ENCODE results near the gene GSG1L.

The GSG1L gene

GRCh38 chr16:27791404-27791719 lies 272.2 kb downstream of the GSG1L start:
- Histone ChIP-seq H3K27me3 (ENCODE audit: control insufficient read depth in 1 of 2, insufficient read depth in 1 of 2, low read length in 2 of 2) (peaks cover 7 to 36% of the 10 kb centered on the region in 2 experiments), H2BK120ac (ENCODE audit: low read depth, low read length) (no peak overlapping the region), H3K4ac (ENCODE audit: low read depth in 1 of 2, low read length in 2 of 2) (no peak overlapping the region), H2BK15ac (ENCODE audit: low read depth, poor library complexity, severe bottlenecking) (no peak overlapping the region), H4K8ac (ENCODE audit: low read length) (no peak overlapping the region), H2BK12ac (ENCODE audit: low read length in 2 of 2) (no peak overlapping the region), H3K14ac (ENCODE audit: low read length in 2 of 2) (no peak overlapping the region), H2BK5ac (ENCODE audit: low read depth, low read length, poor library complexity, severe bottlenecking) (no peak overlapping the region), H3K23ac (ENCODE audit: low read length in 2 of 2) (no peak overlapping the region), H3K9ac (ENCODE audit: low read length) (no peak overlapping the region), H3K4me2 (ENCODE audit: low read length, poor library complexity, severe bottlenecking) (no peak overlapping the region), H2AFZ (ENCODE audit: low read depth, low read length) (no peak overlapping the region), H2AK5ac (ENCODE audit: low read length, severe bottlenecking) (no peak overlapping the region), H3K27ac (ENCODE audit: low read length, poor library complexity, severe bottlenecking) (no peak overlapping the region), H3K9me3 (ENCODE audit: control insufficient read depth, low read length) (peaks cover 8% of the 10 kb centered on the region), H3K79me1 (replicated peaks; ENCODE audit: low read length, poor library complexity, severe bottlenecking) (no peaks in the 10 kb centered on the region), H4K91ac (ENCODE audit: low read length) (no peak overlapping the region), H3K36me3 (ENCODE audit: control insufficient read depth in 1 of 2, insufficient read depth in 2 of 2, low read depth in 1 of 2, low read length in 2 of 2) (no peaks in the 10 kb centered on the region), H3K4me1 (ENCODE audit: control insufficient read depth, insufficient read depth, low read depth, low read length) (peaks cover 3% of the 10 kb centered on the region), H3K18ac (ENCODE audit: low read depth in 1 of 2, low read length in 2 of 2) (no peak overlapping the region), H3K4me3 (ENCODE audit: insufficient read depth in 1 of 2, low read depth in 1 of 2, low read length in 2 of 2) (no peak overlapping the region)
- 85% methylated on average over 6 of the region's 6 CpGs for WGBS
- no peak for DNase-seq

GRCh38 chr16:27790546-27791403 lies 272.7 kb downstream of the GSG1L start:
- Histone ChIP-seq H2BK5ac (ENCODE audit: low read depth, low read length, poor library complexity, severe bottlenecking) (no peak overlapping the region), H3K4ac (ENCODE audit: low read depth in 1 of 2, low read length in 2 of 2) (no peak overlapping the region), H3K27ac (ENCODE audit: low read length, poor library complexity, severe bottlenecking) (no peak overlapping the region), H4K8ac (ENCODE audit: low read length) (no peak overlapping the region), H2AFZ (ENCODE audit: low read depth, low read length) (no peak overlapping the region), H4K91ac (ENCODE audit: low read length) (no peak overlapping the region), H2BK12ac (ENCODE audit: low read length in 2 of 2) (no peak overlapping the region), H3K79me1 (replicated peaks; ENCODE audit: low read length, poor library complexity, severe bottlenecking) (no peaks in the 10 kb centered on the region), H3K4me2 (ENCODE audit: low read length, poor library complexity, severe bottlenecking) (no peak overlapping the region), H3K18ac (ENCODE audit: low read depth in 1 of 2, low read length in 2 of 2) (no peak overlapping the region), H3K23ac (ENCODE audit: low read length in 2 of 2) (no peak overlapping the region), H3K36me3 (ENCODE audit: control insufficient read depth in 1 of 2, insufficient read depth in 2 of 2, low read depth in 1 of 2, low read length in 2 of 2) (no peaks in the 10 kb centered on the region), H2AK5ac (ENCODE audit: low read length, severe bottlenecking) (no peak overlapping the region), H3K4me1 (ENCODE audit: control insufficient read depth, insufficient read depth, low read depth, low read length) (peaks cover 3% of the 10 kb centered on the region), H3K27me3 (ENCODE audit: control insufficient read depth in 1 of 2, insufficient read depth in 1 of 2, low read length in 2 of 2) (peaks cover 7 to 35% of the 10 kb centered on the region in 2 experiments), H3K9me3 (ENCODE audit: control insufficient read depth, low read length) (peaks cover 8% of the 10 kb centered on the region), H2BK15ac (ENCODE audit: low read depth, poor library complexity, severe bottlenecking) (no peak overlapping the region), H3K14ac (ENCODE audit: low read length in 2 of 2) (no peak overlapping the region), H3K9ac (ENCODE audit: low read length) (no peak overlapping the region), H2BK120ac (ENCODE audit: low read depth, low read length) (no peak overlapping the region), H3K4me3 (ENCODE audit: insufficient read depth in 1 of 2, low read depth in 1 of 2, low read length in 2 of 2) (no peak overlapping the region)
- 79% methylated on average over 12 of the region's 12 CpGs for WGBS
- DNase-seq = no peak

- H3K27me3 ChIP-seq (ENCODE audit: control insufficient read depth in 1 of 2, insufficient read depth in 1 of 2, low read length in 2 of 2) = peaks cover 7 to 42% of the 10 kb centered on the region in 2 experiments
- H3K14ac ChIP-seq (ENCODE audit: low read length in 2 of 2) = no peak overlapping the region
- no peak overlapping the region for H2AK5ac ChIP-seq (ENCODE audit: low read length, severe bottlenecking)
- H3K9ac ChIP-seq (ENCODE audit: low read length) = no peak overlapping the region
- WGBS = 57% methylated on average over 2 of the region's 2 CpGs
- no peak overlapping the region for H2BK12ac ChIP-seq (ENCODE audit: low read length in 2 of 2)
- peaks cover 3% of the 10 kb centered on the region for H3K4me1 ChIP-seq (ENCODE audit: control insufficient read depth, insufficient read depth, low read depth, low read length)
- H2BK15ac ChIP-seq (ENCODE audit: low read depth, poor library complexity, severe bottlenecking) = no peak overlapping the region
- no peaks in the 10 kb centered on the region for H3K79me1 ChIP-seq (replicated peaks; ENCODE audit: low read length, poor library complexity, severe bottlenecking)
- H3K36me3 ChIP-seq (ENCODE audit: control insufficient read depth in 1 of 2, insufficient read depth in 2 of 2, low read depth in 1 of 2, low read length in 2 of 2) = no peaks in the 10 kb centered on the region
- H3K18ac ChIP-seq (ENCODE audit: low read depth in 1 of 2, low read length in 2 of 2) = no peak overlapping the region
- H2BK5ac ChIP-seq (ENCODE audit: low read depth, low read length, poor library complexity, severe bottlenecking) = no peak overlapping the region
- no peak overlapping the region for H2BK120ac ChIP-seq (ENCODE audit: low read depth, low read length)
- H4K8ac ChIP-seq (ENCODE audit: low read length) = no peak overlapping the region
- no peak overlapping the region for H3K23ac ChIP-seq (ENCODE audit: low read length in 2 of 2)
- H3K4ac ChIP-seq (ENCODE audit: low read depth in 1 of 2, low read length in 2 of 2) = no peak overlapping the region
- no peak overlapping the region for H3K4me3 ChIP-seq (ENCODE audit: insufficient read depth in 1 of 2, low read depth in 1 of 2, low read length in 2 of 2)
- no peak overlapping the region for H2AFZ ChIP-seq (ENCODE audit: low read depth, low read length)
- H3K4me2 ChIP-seq (ENCODE audit: low read length, poor library complexity, severe bottlenecking) = no peak overlapping the region
- H4K91ac ChIP-seq (ENCODE audit: low read length) = no peak overlapping the region
- no peak overlapping the region for H3K27ac ChIP-seq (ENCODE audit: low read length, poor library complexity, severe bottlenecking)
- peaks cover 8% of the 10 kb centered on the region for H3K9me3 ChIP-seq (ENCODE audit: control insufficient read depth, low read length)
- no peak for DNase-seq
Observed at GRCh38 chr16:27789595-27790241, 273.8 kb downstream of the GSG1L start.

- no peak overlapping the region for H2BK12ac ChIP-seq (ENCODE audit: low read length in 2 of 2)
- H3K4me1 ChIP-seq (ENCODE audit: control insufficient read depth, insufficient read depth, low read depth, low read length) = peaks cover 5% of the 10 kb centered on the region
- WGBS = 94% methylated on average over 1 of the region's 1 CpG
Observed at GRCh38 chr16:27789150-27789549, 274.4 kb downstream of the GSG1L start.

More at GRCh38 chr16:27789150-27789549, 274.4 kb downstream of the GSG1L start:
- no peak for DNase-seq
- H3K14ac ChIP-seq (ENCODE audit: low read length in 2 of 2) = no peak overlapping the region
- no peak overlapping the region for H4K91ac ChIP-seq (ENCODE audit: low read length)
- no peak overlapping the region for H2BK5ac ChIP-seq (ENCODE audit: low read depth, low read length, poor library complexity, severe bottlenecking)
- H2BK120ac ChIP-seq (ENCODE audit: low read depth, low read length) = no peak overlapping the region
- no peak overlapping the region for H3K9ac ChIP-seq (ENCODE audit: low read length)
- H2AFZ ChIP-seq (ENCODE audit: low read depth, low read length) = no peak overlapping the region
- no peak overlapping the region for H3K27ac ChIP-seq (ENCODE audit: low read length, poor library complexity, severe bottlenecking)
- H3K4me2 ChIP-seq (ENCODE audit: low read length, poor library complexity, severe bottlenecking) = no peak overlapping the region
- H3K79me1 ChIP-seq (replicated peaks; ENCODE audit: low read length, poor library complexity, severe bottlenecking) = no peaks in the 10 kb centered on the region
- no peak overlapping the region for H3K18ac ChIP-seq (ENCODE audit: low read depth in 1 of 2, low read length in 2 of 2)
- H3K36me3 ChIP-seq (ENCODE audit: control insufficient read depth in 1 of 2, insufficient read depth in 2 of 2, low read depth in 1 of 2, low read length in 2 of 2) = no peaks in the 10 kb centered on the region
- no peak overlapping the region for H3K4ac ChIP-seq (ENCODE audit: low read depth in 1 of 2, low read length in 2 of 2)
- H4K8ac ChIP-seq (ENCODE audit: low read length) = no peak overlapping the region
- H2AK5ac ChIP-seq (ENCODE audit: low read length, severe bottlenecking) = no peak overlapping the region
- peaks cover 7 to 45% of the 10 kb centered on the region in 2 experiments for H3K27me3 ChIP-seq (ENCODE audit: control insufficient read depth in 1 of 2, insufficient read depth in 1 of 2, low read length in 2 of 2)
- no peak overlapping the region for H3K4me3 ChIP-seq (ENCODE audit: insufficient read depth in 1 of 2, low read depth in 1 of 2, low read length in 2 of 2)
- H3K9me3 ChIP-seq (ENCODE audit: control insufficient read depth, low read length) = peaks cover 8% of the 10 kb centered on the region
- H2BK15ac ChIP-seq (ENCODE audit: low read depth, poor library complexity, severe bottlenecking) = no peak overlapping the region
- H3K23ac ChIP-seq (ENCODE audit: low read length in 2 of 2) = no peak overlapping the region
